Ovary (tissue), 9 donors: ENCODE measurements around the gene FNBP1L. TPM values are rescaled to one million over a fixed set of nuclear protein-coding genes. Genes with fewer than 3 reads are reported as not detected.

Experiments
- DNase-seq, 5 donors: peaks; one replicate each; pipeline ENCODE4 v3.0.0-alpha.2; 2019 to 2020
- H3K27ac ChIP-seq, 2 donors: fragments of 200-600 bp; one replicate each; pipeline versions ENCODE4 v1.5.1 to v1.8.0; 2019 to 2022
- H3K27me3 ChIP-seq: fragments of 200-600 bp; one replicate; pipeline ENCODE4 v1.8.0; 2022
- H3K36me3 ChIP-seq: fragments of 200-600 bp; sonication (generic); one replicate; pipeline ENCODE4 v1.5.1; 2019
- H3K4me1 ChIP-seq: one replicate; pipeline ENCODE4 v1.8.1; 2013; ENCODE audit warnings: mild to moderate bottlenecking, moderate library complexity; ENCODE audit not compliant: insufficient read depth
- H3K4me3 ChIP-seq: fragments of 200-600 bp; sonication (generic); one replicate; pipeline ENCODE4 v1.5.1; 2017
- H3K9me3 ChIP-seq, 2 donors: fragments of 200-600 bp in 1 of 2; sonication (generic) in 1 of 2; one replicate each; pipeline versions ENCODE4 v1.5.1 to v1.8.1; 2013 to 2019; ENCODE audit warnings: mild to moderate bottlenecking in 1 of 2, moderate library complexity in 1 of 2
- CTCF ChIP-seq, 3 donors: fragments of 450-650 bp in 2 of 3; fragments of 200-600 bp in 1 of 3; IDR thresholded peaks; one replicate each; pipeline versions ENCODE4 v1.5.1 to v1.8.0; 2016 to 2022; ENCODE audit warnings: antibody characterized with exemption in 3 of 3, mild to moderate bottlenecking in 1 of 3
- EP300 ChIP-seq: sonication (generic); formaldehyde crosslinking; IDR thresholded peaks from one replicate; pipeline ENCODE4 v1.6.1; 2017; ENCODE audit warnings: antibody characterized with exemption
- POLR2A ChIP-seq: fragments of 450-650 bp; IDR thresholded peaks from one replicate; pipeline ENCODE4 v1.6.1; 2017; ENCODE audit warnings: antibody characterized with exemption, mild to moderate bottlenecking, moderate library complexity
- WGBS, 3 donors: extraction: QIAGEN DNeasy Blood & Tissue Kit in 1 of 3; methylation state at CpG; one replicate each; pipeline versions ENCODE4 v1.1.5 to v1.1.7; 2013 to 2017; 5-methylcytosine and 5-hydroxymethylcytosine counted together
- intact Hi-C, 4 donors: fragments of 100-400 bp; cut with DNase I; formaldehyde crosslinking; loops; one replicate each; pipeline versions ENCODE4 v1.11.0 to v1.15.1; 2022 to 2023
- polyA plus RNA-seq, 2 donors: library from polyadenylated mRNA; stranded (reverse); fragments of 200-250 nt in 1 of 2; fragments of 350-450 nt in 1 of 2; fragmentation: Illumina TruSeq in 1 of 2; extraction: RNeasy Lipid Tissue Mini Kit (QIAGEN cat#74804) in 1 of 2; gene quantifications; one replicate each; pipeline ENCODE4 v1.2.3, GENCODE V29; 2013 to 2014
- total RNA-seq, 7 donors: library from RNA; depleted of rRNA in 2 of 7; stranded (reverse); fragments of >200 nt in 2 of 7; fragmentation: NEBNext Ultra II Directional in 3 of 7; extraction: Animal tissue kit (Norgen Biotek cat#: 25700) in 3 of 7; gene quantifications; one replicate each; pipeline versions ENCODE4 v1.1.0 to v1.2.4, GENCODE V29; 2016 to 2023
- donor health status: DM: no; HTN: no; CAD: no; lungs with moderate emphysema.
- donor health status: DM: no; HTN: no; CAD: no.
- donor health status: Bipolar disorder and iron deficiency.
- donor health status: DM: yes; HTN: yes; CAD: no.
- donor health status: DM: no; HTN: no; CAD: no.
- donor health status: DM: yes; HTN: yes; CAD: no.

Gene FNBP1L
- total and polyA plus RNA-seq, 9 donors = 11.9 to 27.6 (median 18.4) TPM

DNA sequence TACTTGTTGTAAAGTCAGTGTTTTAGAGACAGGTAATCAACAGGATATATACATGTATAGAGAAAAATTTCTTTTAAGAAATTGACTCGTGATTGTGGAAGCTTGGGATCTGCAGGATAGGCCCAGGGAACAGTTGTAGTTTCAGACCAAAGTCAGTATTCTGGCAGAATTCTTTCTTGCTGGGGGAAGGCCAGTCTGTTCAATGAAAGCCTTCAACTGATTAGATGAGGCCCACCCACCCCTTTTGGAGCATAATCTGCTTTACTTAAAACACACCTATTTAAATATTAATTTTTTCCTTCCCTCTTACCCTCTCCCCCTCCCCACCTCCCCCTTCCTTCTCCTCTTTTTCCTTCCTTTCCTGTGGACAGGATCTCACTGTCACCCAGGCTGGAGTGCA is 48.0 kb downstream of the FNBP1L start:
- no peak for DNase-seq
- Histone ChIP-seq H3K27me3 (no peaks in the 10 kb centered on the region), H3K36me3 (no peaks in the 10 kb centered on the region), H3K4me3 (no peak overlapping the region), H3K9me3 (no peaks in the 10 kb centered on the region), H3K4me1 (no peaks in the 10 kb centered on the region), H3K27ac (no peak overlapping the region)
- WGBS, 3 donors = 80 to 88% (median 84%) methylated on average over 1 of the region's 1 CpG
- TF ChIP-seq CTCF (IDR thresholded peaks at IDR 0.05) = no peak
- no peak for TF ChIP-seq POLR2A
- intact Hi-C loops = no loop called here

DNA sequence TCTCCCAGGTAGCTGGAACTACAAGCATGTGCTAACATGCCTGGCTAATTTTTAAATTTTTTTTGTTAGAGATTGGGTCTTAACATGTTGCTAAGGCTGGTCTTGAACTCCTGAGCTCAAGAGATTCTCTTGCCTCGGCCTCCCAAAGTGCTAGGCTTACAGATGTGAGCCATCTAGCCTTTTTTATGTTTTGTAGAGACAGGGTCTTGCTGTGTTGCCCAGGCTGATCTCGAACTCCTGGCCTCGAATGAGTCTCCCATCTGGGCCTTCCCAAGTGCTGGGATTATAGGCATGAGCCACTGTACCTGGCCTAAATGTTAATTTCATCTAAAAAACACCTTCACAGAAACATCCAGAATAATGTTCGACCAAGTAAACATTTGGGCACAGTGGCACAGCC is 48.6 kb downstream of the FNBP1L start:
- intact Hi-C loops = no loop called here
- H3K4me3 ChIP-seq = no peak overlapping the region
- H3K9me3 ChIP-seq = no peaks in the 10 kb centered on the region
- no peaks in the 10 kb centered on the region for H3K27me3 ChIP-seq
- DNase-seq = no peak
- no peaks in the 10 kb centered on the region for H3K4me1 ChIP-seq
- no peak overlapping the region for H3K27ac ChIP-seq
- H3K36me3 ChIP-seq = no peaks in the 10 kb centered on the region
- 94 to 96% (median 95%) methylated on average over 4 of the region's 4 CpGs for WGBS, 3 donors
- TF ChIP-seq POLR2A = no peak
- TF ChIP-seq EP300 = no peak
- no peak for TF ChIP-seq CTCF (IDR thresholded peaks at IDR 0.05)

GRCh38 chr1:93499075-93499474 is 51.2 kb downstream of the FNBP1L start:
- no peak for DNase-seq
- intact Hi-C loops = no loop called here
- 43 to 57% (median 57%) methylated on average over 2 of the region's 2 CpGs for WGBS, 3 donors
- H3K4me3 ChIP-seq = no peak overlapping the region
- no peak overlapping the region for H3K27ac ChIP-seq
- no peaks in the 10 kb centered on the region for H3K9me3 ChIP-seq
- no peaks in the 10 kb centered on the region for H3K4me1 ChIP-seq
- H3K36me3 ChIP-seq = no peaks in the 10 kb centered on the region
- TF ChIP-seq EP300 (no peak), POLR2A (no peak), CTCF (IDR thresholded peaks at IDR 0.05) (no peak)
- H3K27me3 ChIP-seq = no peaks in the 10 kb centered on the region

- no peak for TF ChIP-seq CTCF (IDR thresholded peaks at IDR 0.05)
- no peak for TF ChIP-seq EP300
- no peak for TF ChIP-seq POLR2A
- H3K36me3 ChIP-seq = no peaks in the 10 kb centered on the region
- no peaks in the 10 kb centered on the region for H3K4me1 ChIP-seq
- intact Hi-C loops = no loop called here
- no peak overlapping the region for H3K27ac ChIP-seq
- no peaks in the 10 kb centered on the region for H3K27me3 ChIP-seq
- 92 to 97% (median 94%) methylated on average over 4 of the region's 4 CpGs for WGBS, 3 donors
- no peaks in the 10 kb centered on the region for H3K9me3 ChIP-seq
- no peak overlapping the region for H3K4me3 ChIP-seq
- DNase-seq = no peak
Observed at GRCh38 chr1:93499533-93499932, 51.6 kb downstream of the FNBP1L start.

GRCh38 chr1:93500275-93500674 is 52.4 kb downstream of the FNBP1L start:
- H3K4me3 ChIP-seq = no peak overlapping the region
- no peak overlapping the region for H3K27ac ChIP-seq
- no peak for DNase-seq
- H3K36me3 ChIP-seq = no peaks in the 10 kb centered on the region
- intact Hi-C loops = no loop called here
- no peak for TF ChIP-seq CTCF (IDR thresholded peaks at IDR 0.05)
- no peak for TF ChIP-seq POLR2A
- no peak for TF ChIP-seq EP300
- H3K4me1 ChIP-seq = no peaks in the 10 kb centered on the region
- 81 to 85% (median 83%) methylated on average over 2 of the region's 2 CpGs for WGBS, 3 donors
- no peaks in the 10 kb centered on the region for H3K27me3 ChIP-seq
- no peaks in the 10 kb centered on the region for H3K9me3 ChIP-seq
